HG02678 (cell line): ENCODE results near the gene SYK.
"Not testable (repeated sequence)": the region's sequence is repeated elsewhere in the genome, so short reads cannot be mapped to it uniquely, and the experiment has no call there.

Experiments used
- ATAC-seq: cut with Tn5 transposase; IDR thresholded peaks from one replicate; pipeline ENCODE4 v1.9.1; 2021; ENCODE audit warnings: mild to moderate bottlenecking, moderate library complexity; ENCODE audit not compliant: unreplicated experiment

Gene SYK

GRCh38 chr9:90872835-90873294, 71.2 kb downstream of the SYK start:
- ATAC-seq, result no peak

- ATAC-seq, result no peak
These were observed 71.8 kb downstream of the SYK start for GRCh38 chr9:90873422-90873821.

- no peak for ATAC-seq
These were observed 72.6 kb downstream of the SYK start for GRCh38 chr9:90874194-90874593.

- no peak for ATAC-seq
These were observed 76.9 kb downstream of the SYK start for GRCh38 chr9:90878562-90878961.

- ATAC-seq, result no peak
These were observed 78.4 kb downstream of the SYK start for GRCh38 chr9:90880066-90880465.

- ATAC-seq, result peak; percentile 46
These were observed 79.0 kb downstream of the SYK start for GRCh38 chr9:90880669-90881068.

GRCh38 chr9:90881648-90882047, 80.0 kb downstream of the SYK start:
- ATAC-seq, result peak; percentile 73

- ATAC-seq, result no peak
These were observed 81.5 kb downstream of the SYK start for GRCh38 chr9:90882991-90883600.

- ATAC-seq, result no peak
These were observed 82.0 kb downstream of the SYK start for GRCh38 chr9:90883661-90884060.

GRCh38 chr9:90884178-90884577, 82.6 kb downstream of the SYK start:
- ATAC-seq, result no peak

- not testable (repeated sequence) for ATAC-seq
These were observed 85.2 kb downstream of the SYK start for GRCh38 chr9:90886868-90887267.

- ATAC-seq, result no peak
These were observed 87.3 kb downstream of the SYK start for GRCh38 chr9:90888941-90889340.

GRCh38 chr9:90890146-90890810, 88.7 kb downstream of the SYK start:
- ATAC-seq, result no peak

- no peak for ATAC-seq
These were observed 89.9 kb downstream of the SYK start for GRCh38 chr9:90891308-90892040.

GRCh38 chr9:90892918-90893317, 91.3 kb downstream of the SYK start:
- no peak for ATAC-seq

- no peak for ATAC-seq
These were observed 92.1 kb downstream of the SYK start for GRCh38 chr9:90893706-90894105.

- no peak for ATAC-seq
These were observed 93.5 kb downstream of the SYK start for GRCh38 chr9:90894986-90895687.

- no peak for ATAC-seq
These were observed 94.2 kb downstream of the SYK start for GRCh38 chr9:90895786-90896185.

GRCh38 chr9:90896231-90896630, 94.6 kb downstream of the SYK start:
- no peak for ATAC-seq

GRCh38 chr9:90898228-90898627, 96.6 kb downstream of the SYK start:
- ATAC-seq, result no peak

- no peak for ATAC-seq
These were observed 97.7 kb downstream of the SYK start for GRCh38 chr9:90899287-90899686.
